Left ventricle myocardium inferior (tissue), 1 donor: ENCODE data around the gene DAB2IP. TPM values are rescaled to one million over a fixed set of nuclear protein-coding genes. Genes with fewer than 3 reads are reported as not detected.
A peak's percentile ranks its signal among the peaks of the same experiment; 100 is the strongest.

ENCODE experiments used
- DNase-seq: peaks from one replicate; pipeline ENCODE4 v3.0.0-alpha.2; 2020
- H3K27ac ChIP-seq: fragments of 200-600 bp; replicated peaks from 2 replicates; pipeline ENCODE4 v1.8.0; 2021
- H3K27me3 ChIP-seq: fragments of 200-600 bp; 2 replicates; pipeline ENCODE4 v1.8.0; 2021; ENCODE audit warnings: low read depth
- H3K36me3 ChIP-seq: fragments of 200-600 bp; 2 replicates; pipeline ENCODE4 v1.8.0; 2021
- H3K4me1 ChIP-seq: fragments of 200-600 bp; 2 replicates; pipeline ENCODE4 v1.8.0; 2021
- H3K4me3 ChIP-seq: fragments of 200-600 bp; 2 replicates; pipeline ENCODE4 v1.8.0; 2021; ENCODE audit warnings: mild to moderate bottlenecking, moderate library complexity
- H3K9me3 ChIP-seq: fragments of 200-600 bp; replicated peaks from 2 replicates; pipeline ENCODE4 v1.8.0; 2021
- intact Hi-C: fragments of 100-400 bp; cut with micrococcal nuclease; formaldehyde crosslinking; loops from one replicate; pipeline ENCODE4 v1.11.0; 2022
- total RNA-seq: library from RNA; stranded (reverse); fragmentation: NEBNext Ultra II Directional; extraction: Animal tissue kit (Norgen Biotek cat#: 25700); gene quantifications from one replicate; pipeline ENCODE4 v1.2.1, GENCODE V29; 2021
- TF ChIP-seq, protein P1 (sequence below): fragments of 200-600 bp; IDR thresholded peaks from 2 replicates; pipeline ENCODE4 v1.8.0; 2021; ENCODE audit warnings: antibody characterized with exemption, mild to moderate bottlenecking, borderline replicate concordance
- donor health status: DM: no; HTN: yes; CAD: no; lungs with severe emphysema.

The DAB2IP gene
- total RNA-seq, 1 donor from 2014 or later, result 50.7 TPM

DNA sequence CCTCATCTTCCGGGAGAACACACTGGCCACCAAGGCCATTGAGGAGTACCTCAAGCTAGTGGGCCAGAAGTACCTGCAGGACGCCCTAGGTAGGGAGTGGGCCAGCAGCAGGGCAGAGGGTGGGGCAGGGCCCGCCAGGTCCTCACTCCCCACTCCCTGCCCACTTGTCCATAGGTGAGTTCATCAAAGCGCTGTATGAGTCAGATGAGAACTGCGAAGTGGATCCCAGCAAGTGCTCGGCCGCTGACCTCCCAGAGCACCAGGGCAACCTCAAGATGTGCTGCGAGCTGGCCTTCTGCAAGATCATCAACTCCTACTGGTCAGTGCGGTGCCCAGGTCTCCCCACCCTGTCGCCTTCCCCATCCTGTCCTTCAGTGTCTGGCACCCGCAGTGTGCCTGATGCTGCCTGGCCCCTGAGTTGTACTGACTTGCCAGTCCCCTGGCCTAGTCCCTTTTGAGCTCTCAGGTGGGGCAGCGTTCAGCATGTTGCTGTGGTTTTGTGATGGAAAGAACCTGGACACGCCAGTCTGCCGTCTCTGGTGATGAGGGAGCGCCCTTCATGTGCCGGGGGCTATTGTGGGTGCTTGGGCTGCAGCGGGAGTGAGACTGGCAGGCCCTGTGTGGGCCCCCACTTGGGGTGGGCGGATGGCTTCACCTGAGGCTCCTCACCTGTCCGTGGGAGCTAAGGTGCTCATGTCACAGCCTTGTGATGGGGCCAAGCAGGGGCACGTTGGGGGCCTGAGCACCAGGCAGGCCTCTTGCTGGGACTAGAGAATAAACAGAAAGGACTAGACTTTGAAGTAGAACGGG, 112.3 kb downstream of the DAB2IP start:
- Histone ChIP-seq H3K27me3 (no peaks in the 10 kb centered on the region), H3K9me3 (no peaks in the 10 kb centered on the region), H3K27ac (peak overlapping the region; percentile 87), H3K4me1 (peaks cover 65% of the 10 kb centered on the region), H3K4me3 (no peak overlapping the region), H3K36me3 (peaks cover 95% of the 10 kb centered on the region)
- intact Hi-C loops, result no loop called here
- no peak for DNase-seq
- TF ChIP-seq, protein P1, sequence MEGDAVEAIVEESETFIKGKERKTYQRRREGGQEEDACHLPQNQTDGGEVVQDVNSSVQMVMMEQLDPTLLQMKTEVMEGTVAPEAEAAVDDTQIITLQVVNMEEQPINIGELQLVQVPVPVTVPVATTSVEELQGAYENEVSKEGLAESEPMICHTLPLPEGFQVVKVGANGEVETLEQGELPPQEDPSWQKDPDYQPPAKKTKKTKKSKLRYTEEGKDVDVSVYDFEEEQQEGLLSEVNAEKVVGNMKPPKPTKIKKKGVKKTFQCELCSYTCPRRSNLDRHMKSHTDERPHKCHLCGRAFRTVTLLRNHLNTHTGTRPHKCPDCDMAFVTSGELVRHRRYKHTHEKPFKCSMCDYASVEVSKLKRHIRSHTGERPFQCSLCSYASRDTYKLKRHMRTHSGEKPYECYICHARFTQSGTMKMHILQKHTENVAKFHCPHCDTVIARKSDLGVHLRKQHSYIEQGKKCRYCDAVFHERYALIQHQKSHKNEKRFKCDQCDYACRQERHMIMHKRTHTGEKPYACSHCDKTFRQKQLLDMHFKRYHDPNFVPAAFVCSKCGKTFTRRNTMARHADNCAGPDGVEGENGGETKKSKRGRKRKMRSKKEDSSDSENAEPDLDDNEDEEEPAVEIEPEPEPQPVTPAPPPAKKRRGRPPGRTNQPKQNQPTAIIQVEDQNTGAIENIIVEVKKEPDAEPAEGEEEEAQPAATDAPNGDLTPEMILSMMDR, result no peak

DNA sequence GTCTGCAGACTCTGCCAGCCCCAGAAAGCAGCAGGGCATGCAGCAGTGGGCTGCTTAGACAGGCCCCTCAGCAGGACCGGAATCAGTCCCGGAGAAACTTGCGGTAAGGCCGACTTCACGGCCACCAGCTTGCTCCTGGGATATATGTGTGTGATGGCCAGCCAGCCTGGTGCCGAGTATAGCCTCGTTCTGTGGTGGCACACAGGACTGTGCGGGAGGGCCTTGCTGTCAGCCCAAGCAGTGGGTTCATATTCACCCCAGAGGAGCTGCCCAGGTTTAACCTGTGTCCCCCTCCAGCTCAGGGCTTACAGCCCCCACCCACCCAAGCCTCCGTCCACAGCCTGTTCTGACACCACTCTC, 112.9 kb downstream of the DAB2IP start:
- peaks cover 65% of the 10 kb centered on the region for H3K4me1 ChIP-seq
- intact Hi-C loops, result no loop called here

DNA sequence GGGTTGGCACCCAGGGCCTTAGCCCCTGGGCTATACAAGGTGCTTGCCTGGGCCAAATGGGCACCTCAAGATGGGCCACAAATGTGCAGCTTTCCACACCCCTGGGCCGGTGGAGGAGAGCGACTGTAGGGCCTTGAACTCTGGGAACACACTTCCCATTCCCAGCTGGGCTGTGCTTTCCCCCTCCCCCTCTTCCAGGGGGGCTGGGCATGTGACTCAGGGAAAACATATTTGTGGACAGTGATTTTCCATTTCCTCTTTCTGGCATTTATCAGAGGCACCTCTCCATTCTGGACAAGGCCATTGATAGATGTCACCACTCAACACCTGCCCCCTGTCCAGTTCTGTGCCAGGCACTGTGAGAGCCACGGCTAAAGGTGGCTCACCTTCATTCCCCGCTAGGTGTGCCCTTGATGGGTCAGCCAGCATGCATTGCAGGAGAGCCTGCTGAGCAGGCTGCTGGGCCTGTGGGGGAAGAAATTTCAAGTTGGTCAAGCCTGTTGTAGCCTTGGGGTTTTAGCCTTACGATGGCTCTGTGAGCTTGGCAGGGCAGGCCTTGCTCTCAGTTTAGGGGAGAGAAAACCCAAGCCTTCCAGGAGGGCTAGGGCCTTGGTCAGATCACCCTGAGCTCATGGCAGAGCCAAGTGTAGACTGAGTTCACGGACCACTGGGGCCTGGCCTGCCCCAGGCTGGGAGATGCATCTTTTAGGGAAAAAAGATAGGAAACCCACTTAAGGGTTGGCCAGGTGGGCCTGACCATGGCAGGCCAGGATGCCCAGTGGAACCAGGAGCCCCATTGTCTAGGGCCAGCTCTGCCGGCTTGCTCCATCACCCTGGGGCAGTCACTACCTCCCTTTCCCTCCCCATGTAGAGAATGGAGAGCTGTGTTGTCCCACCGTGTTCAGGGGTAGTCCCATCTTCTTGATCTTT, 113.9 kb downstream of the DAB2IP start:
- TF ChIP-seq, protein P1, result peak; percentile 35
- intact Hi-C loops, result no loop called here
- H3K9me3 ChIP-seq, result no peaks in the 10 kb centered on the region
- H3K27me3 ChIP-seq, result no peaks in the 10 kb centered on the region
- H3K27ac ChIP-seq, result peak overlapping the region; percentile 87
- H3K36me3 ChIP-seq, result peaks cover 95% of the 10 kb centered on the region
- peaks cover 65% of the 10 kb centered on the region for H3K4me1 ChIP-seq
- DNase-seq, result peak; percentile 74
- H3K4me3 ChIP-seq, result no peak overlapping the region

More for the DNA sequence above, 112.9 kb downstream of the DAB2IP start:
- Histone ChIP-seq H3K4me3 (no peak overlapping the region), H3K27me3 (no peaks in the 10 kb centered on the region), H3K9me3 (no peaks in the 10 kb centered on the region), H3K36me3 (peaks cover 95% of the 10 kb centered on the region), H3K27ac (peak overlapping the region; percentile 87)
- no peak for DNase-seq
- TF ChIP-seq, protein P1, result no peak

DNA sequence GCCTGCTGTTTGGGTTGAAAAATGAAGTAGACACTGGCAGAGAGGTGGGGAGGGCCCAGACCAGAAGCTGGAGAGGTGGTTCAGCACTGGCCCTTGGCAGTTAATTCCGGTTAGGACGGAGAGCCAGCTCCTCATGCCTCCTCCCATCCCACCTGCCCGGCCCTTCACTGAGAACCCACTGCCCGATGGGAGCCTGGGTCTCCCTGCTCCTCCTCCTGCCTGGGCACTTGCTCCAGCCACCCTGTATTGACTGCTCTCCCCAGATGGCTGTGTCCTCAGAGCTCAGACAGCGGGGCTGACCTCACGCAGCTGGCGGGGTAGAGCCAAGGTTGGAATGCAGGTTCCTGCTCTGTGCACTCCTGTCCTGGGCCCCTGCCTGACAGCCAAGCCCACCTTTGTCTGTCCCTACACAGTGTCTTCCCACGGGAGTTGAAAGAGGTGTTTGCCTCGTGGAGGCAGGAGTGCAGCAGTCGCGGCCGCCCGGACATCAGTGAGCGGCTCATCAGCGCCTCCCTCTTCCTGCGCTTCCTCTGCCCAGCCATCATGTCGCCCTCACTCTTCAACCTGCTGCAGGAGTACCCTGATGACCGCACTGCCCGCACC, 114.7 kb downstream of the DAB2IP start:
- Histone ChIP-seq H3K27me3 (no peaks in the 10 kb centered on the region), H3K4me3 (no peak overlapping the region), H3K36me3 (peaks cover 95% of the 10 kb centered on the region), H3K27ac (peak overlapping the region; percentile 87), H3K4me1 (peaks cover 73% of the 10 kb centered on the region), H3K9me3 (no peaks in the 10 kb centered on the region)
- intact Hi-C loops, result no loop called here
- TF ChIP-seq, protein P1, result no peak
- no peak for DNase-seq

DNA sequence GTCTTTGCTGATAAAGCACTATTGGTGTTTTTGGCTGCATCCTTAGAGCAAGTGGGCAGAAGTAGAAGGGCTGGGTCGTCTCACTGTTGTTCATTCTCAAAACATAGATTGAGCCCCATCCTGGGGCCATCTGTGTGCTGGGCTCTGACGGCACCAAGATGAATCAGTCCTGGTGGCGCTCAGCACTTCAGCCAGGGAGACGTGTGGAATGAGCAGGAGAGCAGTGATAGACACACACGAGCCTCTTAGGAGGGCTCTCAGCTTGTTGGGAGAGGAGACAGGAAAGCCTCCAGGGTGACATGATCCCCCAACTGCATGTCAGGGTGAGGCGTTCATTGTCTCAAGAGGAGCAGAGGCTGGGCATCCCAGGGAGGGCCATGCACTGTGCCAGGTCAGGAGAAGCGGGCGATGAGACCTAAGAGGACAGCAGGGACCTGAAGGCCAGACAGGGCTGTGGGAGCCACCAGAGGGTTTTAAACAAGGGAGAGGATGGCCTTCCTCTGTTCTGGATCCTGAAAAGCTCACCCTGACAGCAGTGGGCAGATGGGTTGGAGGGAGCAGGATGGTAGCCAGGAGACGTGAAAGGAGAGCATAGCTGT, 115.8 kb downstream of the DAB2IP start:
- Histone ChIP-seq H3K9me3 (no peaks in the 10 kb centered on the region), H3K27me3 (no peaks in the 10 kb centered on the region), H3K36me3 (peaks cover 95% of the 10 kb centered on the region), H3K27ac (no peak overlapping the region), H3K4me1 (peaks cover 77% of the 10 kb centered on the region), H3K4me3 (no peak overlapping the region)
- TF ChIP-seq, protein P1, result no peak
- DNase-seq, result no peak
- intact Hi-C loops, result no loop called here
